SK-N-SH (cell line): ENCODE measurements around the gene ZNF396. TPM values are rescaled to one million over a fixed set of nuclear protein-coding genes. Genes with fewer than 3 reads are reported as not detected.

Source experiments
- CTCF ChIA-PET: fragments of 300-600, 350-600 bp; formaldehyde crosslinking; extraction: SDS; loops from one replicate; lab custom pipeline; 2021; lab: Yijun Ruan, JAX
- POLR2A ChIA-PET: fragments of 350-600 bp; sonication (Branson Sonifier 250); formaldehyde crosslinking; extraction: SDS; loops from one replicate; lab custom pipeline; 2020; ENCODE audit warnings: antibody characterized with exemption, inconsistent platforms; lab: Yijun Ruan, JAX
- DNase-seq: peaks from one replicate; pipeline ENCODE4 v3.0.0; 2012
- H2AFZ ChIP-seq: fragments of 200-600 bp; sonication (generic); 2 replicates; pipeline ENCODE4 v1.8.1; 2016; ENCODE audit warnings: antibody characterized with exemption, mild to moderate bottlenecking, low read depth
- H3F3A ChIP-seq: fragments of 200-600 bp; sonication (generic); replicated peaks from 2 replicates; pipeline ENCODE3; 2016; ENCODE audit warnings: antibody characterized with exemption, mild to moderate bottlenecking; ENCODE audit not compliant: insufficient read depth
- H3K27ac ChIP-seq, 2 experiments: fragments of 200-500 bp in 1 of 2; fragments of 200-600 bp in 1 of 2; sonication (Bioruptor generic) in 1 of 2; sonication (generic), shearing (Covaris generic) in 1 of 2; 2 replicates each; pipeline versions ENCODE4 v1.5.1 to v1.6.1; 2014 to 2016; ENCODE audit warnings: low read depth in 2 of 2, inconsistent platforms in 1 of 2, low read length in 1 of 2, mild to moderate bottlenecking in 1 of 2, mixed read lengths in 1 of 2
- H3K27me3 ChIP-seq: fragments of 200-600 bp; sonication (generic), shearing (Covaris generic); 2 replicates; pipeline ENCODE4 v1.6.1; 2016; ENCODE audit warnings: mixed run types; ENCODE audit not compliant: insufficient read depth
- H3K36me3 ChIP-seq, 2 experiments: fragments of 200-500 bp in 1 of 2; fragments of 200-600 bp in 1 of 2; sonication (Bioruptor generic) in 1 of 2; sonication (generic) in 1 of 2; replicated peaks in 1 of 2; 2 replicates each; pipeline versions ENCODE3 to v1.5.1; 2014 to 2016; ENCODE audit warnings: low read length in 1 of 2, mild to moderate bottlenecking in 1 of 2; ENCODE audit not compliant: insufficient read depth in 2 of 2, control insufficient read depth in 1 of 2
- H3K4me1 ChIP-seq, 2 experiments: fragments of 200-500 bp in 1 of 2; fragments of 200-600 bp in 1 of 2; sonication (Bioruptor generic) in 1 of 2; sonication (generic), shearing (Covaris generic) in 1 of 2; 2 replicates each; pipeline versions ENCODE4 v1.5.1 to v1.6.1; 2014 to 2016; ENCODE audit warnings: low read depth in 1 of 2, low read length in 1 of 2, mixed run types in 1 of 2; ENCODE audit not compliant: insufficient read depth in 2 of 2, control insufficient read depth in 1 of 2
- H3K4me2 ChIP-seq: fragments of 200-600 bp; sonication (generic), shearing (Covaris generic); 2 replicates; pipeline ENCODE4 v1.6.1; 2017; ENCODE audit warnings: mixed run types
- H3K4me3 ChIP-seq, 2 experiments: fragments of 200-500 bp in 1 of 2; fragments of 200-600 bp in 1 of 2; sonication (Bioruptor generic) in 1 of 2; sonication (generic), shearing (Covaris generic) in 1 of 2; 2 replicates each; pipeline versions ENCODE4 v1.5.1 to v1.8.1; 2014 to 2016; ENCODE audit warnings: low read depth in 2 of 2, inconsistent platforms in 1 of 2, low read length in 1 of 2, mild to moderate bottlenecking in 1 of 2, mixed read lengths in 1 of 2, moderate library complexity in 1 of 2
- H3K79me2 ChIP-seq: fragments of 200-600 bp; sonication (generic); 2 replicates; pipeline ENCODE4 v1.8.1; 2017; ENCODE audit warnings: mild to moderate bottlenecking; ENCODE audit not compliant: insufficient read depth
- H3K9ac ChIP-seq: fragments of 200-600 bp; sonication (generic); 2 replicates; pipeline ENCODE4 v1.6.1; 2017; ENCODE audit warnings: mixed run types
- H3K9me2 ChIP-seq: fragments of 200-600 bp; sonication (generic); 2 replicates; pipeline ENCODE4 v1.6.1; 2017; ENCODE audit warnings: mixed run types
- H3K9me3 ChIP-seq: fragments of 200-600 bp; sonication (generic); 2 replicates; pipeline ENCODE4 v1.6.1; 2017; ENCODE audit warnings: mixed run types, mild to moderate bottlenecking, moderate library complexity
- H4K20me1 ChIP-seq: fragments of 200-600 bp; sonication (generic); 2 replicates; pipeline ENCODE4 v1.6.1; 2017; ENCODE audit warnings: mild to moderate bottlenecking, mixed run types; ENCODE audit not compliant: insufficient read depth
- CHD2 ChIP-seq: fragments of 150-350 bp; IDR thresholded peaks from 2 replicates; pipeline ENCODE4 v1.6.1; 2018; ENCODE audit warnings: low read length; ENCODE audit not compliant: partially characterized antibody
- CTCF ChIP-seq: fragments of 200-600 bp; sonication (generic); IDR thresholded peaks from 2 replicates; pipeline ENCODE4 v1.6.1; 2017; ENCODE audit warnings: antibody characterized with exemption, mild to moderate bottlenecking, moderate library complexity
- ELF1 ChIP-seq: IDR thresholded peaks from 2 replicates; pipeline ENCODE4 v1.4.0; 2012
- EP300 ChIP-seq, 2 experiments: IDR thresholded peaks; 2 replicates each; pipeline versions ENCODE4 v1.4.0 to v1.6.1; 2012; ENCODE audit warnings: borderline replicate concordance in 1 of 2, low read depth in 1 of 2, low read length in 1 of 2
- EZH2phosphoT487 ChIP-seq: fragments of 200-600 bp; sonication (generic); IDR thresholded peaks from 2 replicates; pipeline ENCODE4 v1.6.1; 2017; ENCODE audit warnings: low read depth, mixed run types, mild to moderate bottlenecking, antibody characterized with exemption, moderate library complexity, borderline replicate concordance
- FOSL2 ChIP-seq: IDR thresholded peaks from 2 replicates; pipeline ENCODE4 v1.4.0; 2012; ENCODE audit warnings: low read depth, mild to moderate bottlenecking, moderate library complexity, borderline replicate concordance
- FOXM1 ChIP-seq: IDR thresholded peaks from 2 replicates; pipeline ENCODE4 v1.4.0; 2012; ENCODE audit warnings: low read depth, mild to moderate bottlenecking
- JUND ChIP-seq: IDR thresholded peaks from 2 replicates; pipeline ENCODE4 v1.4.0; 2012
- MEF2A ChIP-seq: IDR thresholded peaks from 2 replicates; pipeline ENCODE4 v1.4.0; 2012; ENCODE audit warnings: low read depth, borderline replicate concordance
- NFIC ChIP-seq: IDR thresholded peaks from 2 replicates; pipeline ENCODE4 v1.4.0; 2012; ENCODE audit warnings: borderline replicate concordance
- NRF1 ChIP-seq: IDR thresholded peaks from 2 replicates; pipeline ENCODE4 v1.6.1; 2012; ENCODE audit warnings: low read depth, mild to moderate bottlenecking, low read length
- POLR2AphosphoS5 ChIP-seq: IDR thresholded peaks from 2 replicates; pipeline ENCODE4 v1.6.1; 2012; ENCODE audit warnings: low read depth, low read length
- RCOR1 ChIP-seq: fragments of 150-350 bp; IDR thresholded peaks from 2 replicates; pipeline ENCODE4 v1.6.1; 2017; ENCODE audit warnings: antibody characterized with exemption, low read length
- SMC3 ChIP-seq: IDR thresholded peaks from 2 replicates; pipeline ENCODE4 v1.6.1; 2012; ENCODE audit warnings: low read depth, low read length, improper control_type of control experiment
- TAF1 ChIP-seq: IDR thresholded peaks from 2 replicates; pipeline ENCODE4 v1.6.1; 2012; ENCODE audit warnings: low read depth, mild to moderate bottlenecking, low read length, moderate library complexity, borderline replicate concordance
- TCF12 ChIP-seq: IDR thresholded peaks from 2 replicates; pipeline ENCODE4 v1.4.0; 2012
- TEAD4 ChIP-seq: IDR thresholded peaks from 2 replicates; pipeline ENCODE4 v1.4.0; 2012; ENCODE audit warnings: mild to moderate bottlenecking, borderline replicate concordance; ENCODE audit not compliant: insufficient read depth
- WGBS: methylation state at CpG from one replicate; pipeline ENCODE4 v1.1.6; 2017; ENCODE audit warnings: low lambda C conversion rate; 5-methylcytosine and 5-hydroxymethylcytosine counted together
- polyA plus RNA-seq, 3 experiments: library from polyadenylated mRNA; depleted of rRNA; stranded (reverse); fragments of >200 nt; gene quantifications; 2 replicates each; pipeline ENCODE4 v1.2.3, GENCODE V29; 2012
- TF ChIP-seq, protein P1 (sequence below): IDR thresholded peaks from 2 replicates; pipeline ENCODE4 v1.4.0; 2012; ENCODE audit warnings: low read depth, borderline replicate concordance
- TF ChIP-seq, protein P2 (sequence below): IDR thresholded peaks from 2 replicates; pipeline ENCODE4 v1.6.1; 2012; ENCODE audit warnings: mild to moderate bottlenecking, low read depth, low read length, moderate library complexity
- TF ChIP-seq, protein P3 (sequence below): fragments of 150-350 bp; IDR thresholded peaks from 2 replicates; pipeline ENCODE4 v1.6.1; 2016; ENCODE audit warnings: mild to moderate bottlenecking, low read depth, low read length

ZNF396 gene
- polyA plus RNA-seq, 1 of the 3 experiments (the other 2 are of a cell fraction) = 0.41 TPM

- Histone ChIP-seq H3K9me2 (no peaks in the 10 kb centered on the region), H3K36me3 (no peaks in the 10 kb centered on the region), H3K27ac (no peak overlapping the region), H3K79me2 (no peaks in the 10 kb centered on the region), H3K4me3 (no peak overlapping the region), H2AFZ (no peak overlapping the region), H3K27me3 (no peaks in the 10 kb centered on the region), H4K20me1 (no peaks in the 10 kb centered on the region), H3K4me1 (no peaks in the 10 kb centered on the region), H3K9me3 (no peaks in the 10 kb centered on the region), H3F3A (no peaks in the 10 kb centered on the region), H3K4me2 (no peak overlapping the region), H3K9ac (no peak overlapping the region)
- ChIA-PET CTCF (interaction anchor here (1.0 kb wide), 1 partner anchor 10 kb away, joined by 3 read pairs; no protein-coding TSS in a partner anchor), POLR2A (no interaction called here)
- TF ChIP-seq FOXM1 (no peak), EZH2phosphoT487 (no peak), TCF12 (no peak), NFIC (no peak)
- WGBS = 53% methylated on average over 5 of the region's 5 CpGs
- DNase-seq = no peak
These were observed 38.5 kb upstream of the ZNF396 start for GRCh38 chr18:35415511-35416073.

DNA sequence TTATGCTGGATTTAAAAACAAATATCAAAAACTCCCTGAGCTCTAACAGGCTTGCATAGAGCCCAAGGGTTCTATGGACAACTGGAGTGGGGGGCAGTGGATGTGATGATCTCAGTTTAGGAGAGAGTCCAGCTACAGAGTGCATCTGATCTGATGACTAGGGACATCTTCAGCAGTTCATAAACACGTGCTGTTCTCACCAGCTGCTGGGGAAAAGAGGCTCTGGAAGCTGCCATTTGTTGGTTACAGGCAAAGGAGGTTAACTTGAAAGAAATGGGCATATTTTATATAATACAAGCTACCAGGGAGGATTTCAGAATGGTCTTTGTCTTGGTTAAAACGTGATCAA lies 36.0 kb upstream of the ZNF396 start:
- CTCF ChIA-PET = interaction anchor here (0.8 kb wide), 1 partner anchor 11 kb away, joined by 3 read pairs; no protein-coding TSS in a partner anchor
- no peak for DNase-seq
- POLR2A ChIA-PET = no interaction called here
- H3K9me2 ChIP-seq = no peaks in the 10 kb centered on the region
- H3F3A ChIP-seq = no peaks in the 10 kb centered on the region
- H2AFZ ChIP-seq = no peak overlapping the region
- no peaks in the 10 kb centered on the region for H3K9me3 ChIP-seq
- no peaks in the 10 kb centered on the region for H3K36me3 ChIP-seq
- H3K4me1 ChIP-seq = no peaks in the 10 kb centered on the region
- no peaks in the 10 kb centered on the region for H3K79me2 ChIP-seq
- no peaks in the 10 kb centered on the region for H3K27me3 ChIP-seq
- no peak overlapping the region for H3K4me3 ChIP-seq
- H4K20me1 ChIP-seq = no peaks in the 10 kb centered on the region
- H3K9ac ChIP-seq = no peak overlapping the region
- H3K27ac ChIP-seq = no peak overlapping the region
- H3K4me2 ChIP-seq = no peak overlapping the region
- 5% methylated on average over 2 of the region's 2 CpGs for WGBS
- TF ChIP-seq SMC3 = no peak
- no peak for TF ChIP-seq ELF1
- TF ChIP-seq, protein P1, sequence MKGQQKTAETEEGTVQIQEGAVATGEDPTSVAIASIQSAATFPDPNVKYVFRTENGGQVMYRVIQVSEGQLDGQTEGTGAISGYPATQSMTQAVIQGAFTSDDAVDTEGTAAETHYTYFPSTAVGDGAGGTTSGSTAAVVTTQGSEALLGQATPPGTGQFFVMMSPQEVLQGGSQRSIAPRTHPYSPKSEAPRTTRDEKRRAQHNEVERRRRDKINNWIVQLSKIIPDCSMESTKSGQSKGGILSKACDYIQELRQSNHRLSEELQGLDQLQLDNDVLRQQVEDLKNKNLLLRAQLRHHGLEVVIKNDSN = no peak
- TF ChIP-seq MEF2A = no peak
- no peak for TF ChIP-seq CTCF
- TF ChIP-seq TAF1 = no peak
- no peak for TF ChIP-seq EZH2phosphoT487
- TF ChIP-seq, protein P2, sequence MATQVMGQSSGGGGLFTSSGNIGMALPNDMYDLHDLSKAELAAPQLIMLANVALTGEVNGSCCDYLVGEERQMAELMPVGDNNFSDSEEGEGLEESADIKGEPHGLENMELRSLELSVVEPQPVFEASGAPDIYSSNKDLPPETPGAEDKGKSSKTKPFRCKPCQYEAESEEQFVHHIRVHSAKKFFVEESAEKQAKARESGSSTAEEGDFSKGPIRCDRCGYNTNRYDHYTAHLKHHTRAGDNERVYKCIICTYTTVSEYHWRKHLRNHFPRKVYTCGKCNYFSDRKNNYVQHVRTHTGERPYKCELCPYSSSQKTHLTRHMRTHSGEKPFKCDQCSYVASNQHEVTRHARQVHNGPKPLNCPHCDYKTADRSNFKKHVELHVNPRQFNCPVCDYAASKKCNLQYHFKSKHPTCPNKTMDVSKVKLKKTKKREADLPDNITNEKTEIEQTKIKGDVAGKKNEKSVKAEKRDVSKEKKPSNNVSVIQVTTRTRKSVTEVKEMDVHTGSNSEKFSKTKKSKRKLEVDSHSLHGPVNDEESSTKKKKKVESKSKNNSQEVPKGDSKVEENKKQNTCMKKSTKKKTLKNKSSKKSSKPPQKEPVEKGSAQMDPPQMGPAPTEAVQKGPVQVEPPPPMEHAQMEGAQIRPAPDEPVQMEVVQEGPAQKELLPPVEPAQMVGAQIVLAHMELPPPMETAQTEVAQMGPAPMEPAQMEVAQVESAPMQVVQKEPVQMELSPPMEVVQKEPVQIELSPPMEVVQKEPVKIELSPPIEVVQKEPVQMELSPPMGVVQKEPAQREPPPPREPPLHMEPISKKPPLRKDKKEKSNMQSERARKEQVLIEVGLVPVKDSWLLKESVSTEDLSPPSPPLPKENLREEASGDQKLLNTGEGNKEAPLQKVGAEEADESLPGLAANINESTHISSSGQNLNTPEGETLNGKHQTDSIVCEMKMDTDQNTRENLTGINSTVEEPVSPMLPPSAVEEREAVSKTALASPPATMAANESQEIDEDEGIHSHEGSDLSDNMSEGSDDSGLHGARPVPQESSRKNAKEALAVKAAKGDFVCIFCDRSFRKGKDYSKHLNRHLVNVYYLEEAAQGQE = no peak
- TF ChIP-seq, protein P3, sequence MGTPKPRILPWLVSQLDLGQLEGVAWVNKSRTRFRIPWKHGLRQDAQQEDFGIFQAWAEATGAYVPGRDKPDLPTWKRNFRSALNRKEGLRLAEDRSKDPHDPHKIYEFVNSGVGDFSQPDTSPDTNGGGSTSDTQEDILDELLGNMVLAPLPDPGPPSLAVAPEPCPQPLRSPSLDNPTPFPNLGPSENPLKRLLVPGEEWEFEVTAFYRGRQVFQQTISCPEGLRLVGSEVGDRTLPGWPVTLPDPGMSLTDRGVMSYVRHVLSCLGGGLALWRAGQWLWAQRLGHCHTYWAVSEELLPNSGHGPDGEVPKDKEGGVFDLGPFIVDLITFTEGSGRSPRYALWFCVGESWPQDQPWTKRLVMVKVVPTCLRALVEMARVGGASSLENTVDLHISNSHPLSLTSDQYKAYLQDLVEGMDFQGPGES = no peak
- TF ChIP-seq FOSL2 = no peak
- no peak for TF ChIP-seq POLR2AphosphoS5
- TF ChIP-seq RCOR1 = no peak
- no peak for TF ChIP-seq CHD2
- TF ChIP-seq NRF1 = no peak
- TF ChIP-seq TCF12 = no peak
- no peak for TF ChIP-seq EP300 (IDR thresholded peaks at IDR 0.05; ENCODE audit: borderline replicate concordance in 1 of 2, low read depth in 1 of 2, low read length in 1 of 2)
- no peak for TF ChIP-seq JUND
- TF ChIP-seq TEAD4 = no peak
